Kidney capillary endothelial cell (primary cell): ENCODE measurements around the gene COL5A1.

Experiments
- DNase-seq: peaks from one replicate; pipeline ENCODE4 v3.0.0-alpha.2; 2018; ENCODE audit warnings: low spot score

Gene COL5A1

DNA sequence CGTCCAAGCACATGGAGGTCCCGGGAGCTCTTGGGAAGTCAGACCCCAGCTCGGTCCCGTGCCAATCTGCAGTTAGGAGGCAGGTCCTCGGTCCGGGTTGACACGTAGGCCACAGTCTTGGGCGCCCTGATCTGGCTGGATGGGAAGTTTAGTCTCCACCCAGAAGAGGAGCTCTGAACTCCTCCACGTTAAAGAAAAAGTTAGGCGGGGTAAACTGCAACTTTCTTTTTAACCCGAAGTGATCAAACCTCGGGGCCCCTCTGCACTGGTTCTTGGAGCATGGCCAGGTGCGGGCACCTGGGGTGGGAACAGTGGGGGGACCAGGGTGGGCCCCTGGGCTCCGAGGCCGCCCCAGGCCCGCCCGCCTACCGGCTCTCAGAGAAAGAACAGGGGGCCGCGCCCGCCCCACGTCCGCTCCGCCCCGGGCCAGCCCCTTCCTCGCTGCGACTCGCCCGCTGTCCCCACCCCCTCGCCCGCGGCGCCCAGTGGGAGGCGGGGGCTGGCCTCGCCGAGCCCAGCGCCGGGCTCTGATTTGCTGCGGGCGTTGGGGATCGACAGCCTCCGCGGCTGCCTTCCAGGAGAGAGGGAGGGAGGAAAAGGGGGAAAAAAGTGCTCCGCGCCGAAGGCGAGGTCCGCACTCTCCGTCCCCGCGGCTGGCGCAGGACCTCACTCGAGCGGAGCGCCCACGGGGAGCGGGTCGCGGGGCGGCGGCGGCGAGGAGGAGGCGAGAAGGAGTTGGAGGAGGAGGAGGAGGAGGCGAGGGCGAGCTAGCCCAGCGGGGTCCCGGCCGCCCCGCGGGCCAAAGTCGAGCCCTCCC, at the start of gene COL5A1:
Gene COL5A1 (plus strand): TSS at position 631 of the 817 bp plus-strand sequence. CDS start 385 bp downstream, outside the sequence.
- peak; percentile 68 for DNase-seq

DNA sequence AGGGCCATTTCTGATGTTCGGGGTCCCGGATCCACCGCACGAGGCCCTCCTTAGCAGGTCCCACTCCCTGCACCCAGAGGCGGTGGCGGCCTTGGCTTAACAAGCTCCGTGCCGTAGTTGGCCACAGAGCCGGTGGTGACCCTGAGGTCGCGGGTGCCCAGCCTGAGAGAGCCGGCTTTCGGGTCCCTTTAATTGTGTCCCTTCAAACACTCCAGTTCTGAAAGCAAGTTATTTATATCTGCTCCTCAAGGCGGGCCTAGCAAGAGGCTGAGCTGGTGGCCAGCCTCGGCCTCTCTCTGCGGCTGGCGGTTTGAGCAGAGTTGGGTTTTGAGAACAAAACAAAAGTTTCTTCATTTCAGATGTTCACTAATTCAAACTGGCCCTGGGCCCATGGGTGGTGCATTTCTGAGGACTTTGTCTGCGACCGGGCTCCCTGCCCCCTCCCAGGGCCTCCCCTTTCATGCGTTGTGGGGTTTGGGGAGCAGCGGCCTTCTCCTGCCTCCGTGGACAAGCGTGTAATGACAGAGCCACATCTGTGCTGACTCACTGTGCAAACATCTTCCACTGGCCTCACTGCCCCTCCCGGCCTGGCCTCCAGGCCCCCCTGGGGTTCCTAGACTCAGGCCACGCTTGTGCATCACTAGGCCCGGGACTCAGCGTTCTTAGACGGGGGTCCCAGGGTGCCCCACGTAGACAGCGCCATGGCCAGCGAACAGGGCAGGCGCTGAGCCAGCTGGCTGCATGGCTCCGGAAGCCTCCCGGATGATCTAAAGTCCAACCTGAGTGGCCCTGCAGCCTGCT, 49.4 kb upstream of the COL5A1 start:
- DNase-seq, result no peak

DNA sequence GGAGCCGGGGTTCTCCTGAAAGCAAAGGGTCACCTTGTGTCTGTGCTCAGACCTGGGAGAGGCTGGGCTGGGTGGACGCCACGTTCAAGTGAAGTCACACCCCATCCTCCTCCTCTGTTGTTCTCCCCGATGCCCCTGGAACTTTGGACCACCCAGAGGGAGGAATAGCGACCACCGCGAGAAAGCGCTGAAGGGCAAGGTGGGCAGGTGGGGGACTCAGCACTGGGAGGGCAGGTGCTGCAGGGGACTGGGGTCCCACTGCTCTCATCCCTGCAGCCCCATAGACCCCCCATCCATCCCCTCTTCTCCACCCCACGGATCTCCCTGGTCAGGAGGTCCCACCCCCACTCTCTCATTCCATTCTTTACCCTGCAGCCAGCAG, 48.8 kb upstream of the COL5A1 start:
- DNase-seq, result no peak

DNA sequence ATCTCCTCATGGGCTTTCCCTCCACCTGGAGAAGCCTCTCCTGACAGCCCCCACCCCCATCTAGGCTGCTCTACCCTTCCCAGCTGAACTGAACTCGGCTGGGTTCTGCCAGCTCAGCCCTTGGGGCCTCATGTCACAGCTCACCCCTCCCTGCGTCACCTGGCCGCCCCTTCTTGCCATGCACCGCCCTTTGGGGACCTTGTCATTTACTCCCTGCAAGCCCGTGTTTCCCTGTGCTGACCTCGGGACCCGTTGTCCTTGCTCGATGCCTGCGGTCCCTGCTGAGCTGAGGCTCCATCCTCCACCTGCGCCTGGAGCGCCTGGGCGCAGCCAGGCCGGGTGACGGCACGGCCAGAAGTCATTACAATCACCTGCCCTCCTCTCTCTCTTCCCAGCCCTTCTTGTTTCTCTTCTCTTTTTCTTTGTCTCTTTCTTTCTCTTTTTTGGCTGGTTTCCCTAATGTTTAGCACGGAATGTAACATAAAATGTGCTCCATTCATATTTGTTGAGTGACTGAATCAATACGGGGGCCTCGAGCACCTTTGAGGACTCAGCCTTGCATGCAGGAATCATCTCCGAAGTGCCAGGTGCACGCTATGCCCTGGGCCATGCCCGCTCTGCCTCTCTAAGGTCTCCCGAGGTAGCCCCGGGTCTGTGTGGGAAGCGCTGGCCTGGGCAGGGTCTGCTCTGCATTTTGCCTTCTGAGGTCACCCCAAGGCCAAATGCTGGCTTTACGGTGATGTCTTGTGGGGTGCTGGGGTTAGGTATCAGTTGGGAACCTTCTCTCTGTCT, 48.1 kb upstream of the COL5A1 start:
- no peak for DNase-seq

DNA sequence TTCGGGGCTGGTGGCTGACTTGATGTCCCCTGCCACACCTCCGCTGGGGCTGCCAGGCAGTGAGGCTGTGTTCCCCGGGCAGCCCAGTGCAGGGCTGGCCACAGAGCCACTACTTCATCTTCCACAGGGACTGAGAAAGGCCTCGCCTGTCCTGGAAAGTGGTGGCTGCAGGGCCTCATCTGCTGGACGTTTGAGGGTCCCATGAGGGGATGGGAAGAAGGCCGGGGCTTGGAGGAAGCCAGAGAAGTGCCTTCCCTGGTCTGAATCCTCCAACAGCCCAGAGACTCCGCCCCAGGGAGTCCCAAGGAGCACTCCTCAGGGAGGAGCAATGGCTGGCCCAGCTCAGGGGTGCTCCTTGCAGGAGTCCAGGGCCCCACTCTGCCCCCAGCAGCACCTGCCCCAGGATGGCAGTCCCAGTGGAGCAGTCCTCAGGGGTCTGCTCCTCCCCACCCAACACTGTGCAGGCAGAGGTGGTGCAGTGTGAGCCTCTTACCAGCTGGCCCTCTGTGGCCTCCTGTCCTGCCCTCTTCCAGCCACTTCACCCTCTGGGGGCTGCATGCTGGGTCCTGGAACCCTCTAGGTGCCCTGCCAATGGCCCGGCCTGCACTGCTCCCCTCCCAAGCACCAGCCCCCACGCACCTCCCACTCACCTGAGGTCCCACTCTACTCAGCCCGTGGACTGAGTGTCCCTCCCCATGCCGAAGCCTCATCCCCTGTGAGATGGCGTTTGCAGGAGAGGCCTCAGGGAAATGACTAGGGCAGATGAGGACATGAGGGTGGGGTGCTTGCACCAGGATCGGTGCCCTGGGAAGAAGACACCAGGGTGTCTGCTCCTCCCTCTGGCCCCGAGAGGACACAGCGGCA, 47.3 kb upstream of the COL5A1 start:
- no peak for DNase-seq

DNA sequence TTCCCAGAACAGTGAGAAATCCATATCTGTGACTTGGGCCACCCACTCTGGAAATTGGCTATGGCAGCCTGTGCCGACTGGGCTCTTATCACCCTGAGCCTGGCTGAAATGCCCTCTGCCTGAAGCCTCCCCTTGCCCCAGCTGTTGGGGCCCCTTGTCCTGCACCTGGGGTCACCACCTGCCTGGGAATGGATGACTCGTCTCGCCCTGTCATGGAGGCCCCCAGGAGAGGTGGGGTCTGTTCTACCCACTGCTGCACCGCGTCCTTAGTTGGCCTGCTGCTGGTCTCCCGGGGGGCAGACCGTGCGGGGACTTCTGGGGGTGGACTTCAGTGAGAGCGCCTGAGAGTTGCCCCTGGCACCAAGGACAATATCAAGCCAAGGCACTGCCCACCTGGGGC, 46.6 kb upstream of the COL5A1 start:
- DNase-seq, result no peak

DNA sequence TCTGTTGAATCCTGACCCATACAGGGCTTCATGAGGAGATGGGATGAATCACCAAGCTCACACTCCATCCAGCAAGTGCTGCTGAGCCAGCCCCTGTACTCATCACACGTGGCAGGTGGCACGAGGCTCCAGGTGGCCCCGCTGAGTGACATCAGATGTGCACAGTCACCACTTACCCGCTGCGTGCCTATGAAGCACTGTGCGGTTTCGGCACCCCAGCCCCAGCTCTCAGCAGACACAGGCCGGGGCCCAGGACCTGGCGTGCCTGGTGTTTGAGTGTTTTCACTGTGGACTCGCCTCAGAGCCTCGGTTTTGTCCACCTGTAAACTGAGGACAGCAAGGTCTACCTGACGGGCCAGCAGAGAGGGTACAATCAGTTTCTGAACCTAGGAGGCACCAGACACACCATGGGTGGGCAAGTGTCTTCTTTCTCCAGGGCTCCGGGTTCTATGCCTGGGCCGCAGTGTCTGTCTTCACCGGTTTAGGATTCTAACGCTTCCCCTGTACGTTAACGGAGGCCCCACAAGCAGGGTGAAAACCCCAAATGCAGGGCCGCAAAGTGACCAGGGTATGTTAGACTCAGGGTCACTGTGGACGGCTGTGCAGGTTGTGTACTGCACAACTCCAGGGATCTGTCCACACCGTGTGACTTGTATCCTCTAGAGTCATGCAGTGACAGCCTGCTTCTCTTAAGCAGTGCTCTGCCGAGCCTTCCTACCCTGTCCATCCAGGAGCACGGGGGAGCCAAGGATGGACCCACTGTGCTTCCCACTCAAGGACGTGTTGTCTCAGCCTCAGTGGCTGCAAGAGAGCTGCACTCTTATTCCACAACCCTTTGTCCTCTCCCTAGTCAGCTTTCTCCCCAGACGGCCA, 44.3 kb upstream of the COL5A1 start:
- DNase-seq, result no peak

DNA sequence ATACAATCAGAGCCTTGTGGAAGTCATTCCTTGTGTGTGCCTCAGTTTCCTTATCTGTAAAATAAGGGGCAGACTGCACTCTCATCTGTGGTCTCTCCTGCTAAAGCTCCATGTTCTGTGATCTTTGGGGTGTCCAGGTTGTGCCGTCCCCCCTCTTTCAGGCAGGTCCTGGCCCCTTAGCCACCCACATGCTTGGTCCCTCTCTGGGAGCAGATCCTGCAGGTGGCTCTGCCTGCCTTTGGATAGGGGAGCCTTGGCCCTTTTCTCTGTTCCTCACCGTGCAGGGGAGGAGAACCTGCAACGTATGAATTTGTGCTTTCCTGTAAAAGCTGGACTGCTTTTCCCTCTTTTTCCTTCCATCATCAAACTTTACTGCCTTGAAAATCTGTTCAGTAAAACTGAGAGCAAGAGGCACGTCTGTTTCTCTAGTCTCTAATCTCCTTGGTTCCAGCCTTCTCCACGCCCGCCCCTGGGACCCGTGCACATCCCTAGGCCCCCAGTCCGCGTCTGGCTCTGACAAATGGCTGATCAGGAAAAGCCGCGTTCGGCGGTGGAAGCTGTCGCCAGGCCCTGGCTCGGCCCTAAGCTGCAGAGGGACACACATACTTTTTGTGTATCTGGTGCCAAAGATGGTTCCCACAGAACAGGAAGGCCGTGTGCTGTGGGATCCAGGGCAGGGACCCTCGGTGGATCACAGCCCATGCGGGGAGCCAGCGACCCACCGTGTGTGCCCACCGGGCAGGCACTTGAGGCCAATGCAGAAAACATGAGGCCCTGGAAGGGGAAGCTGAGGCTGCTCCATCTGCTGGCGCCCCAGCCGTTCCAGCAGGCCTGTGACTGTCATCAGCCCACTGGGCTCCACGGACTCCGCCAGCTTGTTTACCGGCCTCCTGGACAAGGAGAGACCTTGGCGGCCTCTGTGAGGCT, 43.4 kb upstream of the COL5A1 start:
- DNase-seq, result no peak

DNA sequence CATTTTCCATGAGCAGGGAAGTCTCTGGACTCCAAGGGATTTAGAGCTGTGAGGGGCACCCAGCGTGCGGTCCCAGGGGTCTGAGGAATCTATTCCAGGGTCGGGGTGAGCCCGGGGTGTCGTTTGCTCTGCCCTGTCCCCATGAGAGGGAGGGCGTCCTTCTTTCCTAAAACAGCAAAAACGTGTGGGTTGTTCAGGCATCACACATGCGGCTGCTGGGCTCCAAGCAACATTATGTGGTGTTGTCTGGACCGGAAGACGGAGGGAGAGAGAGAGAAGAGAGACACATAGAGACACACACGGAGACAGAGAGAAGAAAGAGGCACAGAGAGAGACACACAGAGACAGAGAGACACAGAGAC, 42.7 kb upstream of the COL5A1 start:
- no peak for DNase-seq

DNA sequence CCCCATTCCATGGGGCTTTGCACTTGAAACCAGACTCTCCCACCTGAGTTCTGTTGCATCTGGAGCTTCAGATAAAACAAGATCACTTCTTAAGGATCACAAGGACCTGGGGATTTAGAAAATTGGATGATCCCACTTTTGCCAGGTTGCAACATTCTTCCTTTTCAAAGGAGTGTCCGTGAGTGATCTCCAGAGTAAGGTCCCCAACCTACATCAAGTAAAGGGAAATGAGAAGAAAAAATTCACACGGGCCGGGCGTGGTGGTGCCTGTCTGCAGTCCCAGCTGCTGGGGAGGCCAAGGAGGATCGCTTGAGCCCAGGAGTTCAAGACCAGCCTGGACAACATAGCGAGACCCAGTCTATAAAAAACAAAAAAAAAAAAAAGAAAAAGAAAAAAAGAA, 41.2 kb upstream of the COL5A1 start:
- DNase-seq, result no peak

DNA sequence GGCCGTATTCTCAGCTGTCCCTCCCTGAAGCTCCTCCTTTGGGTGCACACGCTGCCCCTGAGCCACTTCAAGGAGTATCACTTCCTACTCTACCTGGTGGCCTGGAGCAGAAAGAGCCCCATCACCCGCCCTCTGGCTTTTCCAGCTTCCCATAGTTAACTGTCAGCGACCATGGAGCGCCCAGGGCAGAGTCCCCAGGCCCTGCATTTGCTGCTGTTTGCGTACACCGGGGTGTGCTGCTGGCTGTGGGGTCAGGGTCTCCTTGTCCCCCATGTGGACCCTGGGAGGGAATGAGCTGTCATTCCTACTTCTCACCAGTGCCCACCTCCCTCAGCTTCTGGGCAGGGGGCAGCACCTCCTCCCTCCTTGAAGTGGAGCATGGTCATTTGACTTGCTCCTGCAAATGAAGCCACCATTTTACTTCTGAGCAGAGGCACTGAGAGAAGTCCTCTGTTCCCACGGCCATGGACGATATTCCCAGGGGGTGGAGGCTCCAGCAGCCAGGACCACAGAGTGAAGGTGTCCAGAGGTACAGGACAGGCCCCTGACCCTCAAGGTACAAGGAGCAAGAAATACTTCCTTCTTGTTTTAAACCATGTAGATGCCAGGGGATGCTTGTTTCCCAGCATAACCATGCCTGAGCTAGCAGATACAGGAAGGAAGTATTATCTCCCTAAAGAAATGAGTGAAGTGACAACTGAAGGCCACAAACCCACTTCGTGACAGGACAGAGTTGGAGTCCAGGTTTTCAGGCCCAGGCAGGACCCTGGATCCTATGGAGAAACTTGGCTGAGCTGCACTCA, 40.6 kb upstream of the COL5A1 start:
- DNase-seq, result no peak

DNA sequence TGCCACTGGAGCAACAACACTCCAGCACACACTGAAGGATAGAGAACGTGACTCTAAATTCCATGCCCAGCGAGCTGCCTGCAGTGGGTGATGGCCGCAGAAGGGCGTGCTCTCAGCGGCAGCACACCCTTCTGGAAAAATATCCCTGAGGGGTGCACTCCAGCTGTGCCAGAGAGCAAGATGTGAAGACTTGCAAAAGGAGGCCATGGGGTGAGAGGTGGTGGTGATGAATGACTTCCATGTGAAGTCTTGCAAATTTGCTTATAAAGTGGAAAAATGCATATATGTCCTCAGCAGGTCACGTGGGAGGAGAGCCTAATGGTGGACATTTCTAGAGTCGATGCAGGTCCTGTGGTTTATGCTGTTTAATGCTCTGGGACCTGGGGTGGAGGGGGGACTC, 39.8 kb upstream of the COL5A1 start:
- DNase-seq, result no peak

DNA sequence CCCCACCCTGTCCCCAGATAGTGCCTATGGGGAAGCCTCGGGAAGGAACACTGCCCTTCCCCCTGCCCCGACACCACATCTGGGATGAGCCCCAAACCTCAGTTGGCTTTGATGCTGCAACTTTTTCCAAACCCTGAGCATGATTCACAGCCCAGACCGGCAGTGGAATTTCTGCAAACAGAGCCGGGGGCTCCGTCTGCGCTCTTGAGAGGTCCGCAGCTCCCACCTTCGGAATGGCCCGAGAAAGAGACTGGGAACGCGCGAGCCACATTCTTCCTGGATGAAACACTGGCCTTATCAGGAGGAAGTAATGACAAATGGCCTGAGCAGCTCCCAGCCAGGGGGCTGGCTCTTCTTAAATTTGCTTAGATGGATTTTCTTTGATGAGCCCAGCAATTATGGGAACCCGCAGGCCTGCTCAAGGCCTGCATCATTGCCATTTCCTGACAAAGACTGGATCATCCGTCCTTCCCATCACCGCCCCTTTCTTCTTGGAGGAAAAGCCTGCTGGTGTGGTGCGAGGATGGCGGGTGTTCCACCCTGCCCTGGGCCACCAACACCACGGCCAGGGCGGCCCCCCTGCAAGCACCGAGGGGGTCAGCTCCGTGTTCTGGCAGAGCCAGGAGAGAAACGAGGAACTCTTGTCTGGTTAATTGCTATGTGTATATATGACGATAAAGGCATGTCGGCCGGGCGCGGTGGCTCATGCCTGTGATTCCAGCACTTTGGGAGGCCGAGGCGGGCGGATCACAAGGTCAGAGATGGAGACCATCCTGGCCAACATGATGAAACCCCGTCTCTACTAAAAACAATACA, 38.8 kb upstream of the COL5A1 start:
- peak; percentile 94 for DNase-seq

DNA sequence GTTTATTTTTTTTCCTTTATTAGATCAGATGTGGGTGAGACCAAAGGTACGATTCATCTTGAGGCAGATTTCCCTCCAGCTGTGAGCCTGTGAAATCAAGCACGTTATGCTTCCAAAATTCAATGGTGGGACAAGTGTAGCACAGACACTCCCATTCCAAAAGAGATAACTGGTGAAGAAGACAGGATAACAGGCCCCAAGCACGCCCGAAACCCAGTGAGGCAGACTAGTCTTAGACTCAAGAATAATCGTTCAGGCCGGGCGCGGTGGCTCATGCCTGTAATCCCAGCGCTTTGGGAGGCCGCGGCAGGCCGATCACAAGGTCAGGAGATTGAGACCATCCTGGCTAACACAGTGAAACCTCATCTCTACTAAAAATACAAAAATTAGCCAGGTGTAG, 36.8 kb upstream of the COL5A1 start:
- no peak for DNase-seq

DNA sequence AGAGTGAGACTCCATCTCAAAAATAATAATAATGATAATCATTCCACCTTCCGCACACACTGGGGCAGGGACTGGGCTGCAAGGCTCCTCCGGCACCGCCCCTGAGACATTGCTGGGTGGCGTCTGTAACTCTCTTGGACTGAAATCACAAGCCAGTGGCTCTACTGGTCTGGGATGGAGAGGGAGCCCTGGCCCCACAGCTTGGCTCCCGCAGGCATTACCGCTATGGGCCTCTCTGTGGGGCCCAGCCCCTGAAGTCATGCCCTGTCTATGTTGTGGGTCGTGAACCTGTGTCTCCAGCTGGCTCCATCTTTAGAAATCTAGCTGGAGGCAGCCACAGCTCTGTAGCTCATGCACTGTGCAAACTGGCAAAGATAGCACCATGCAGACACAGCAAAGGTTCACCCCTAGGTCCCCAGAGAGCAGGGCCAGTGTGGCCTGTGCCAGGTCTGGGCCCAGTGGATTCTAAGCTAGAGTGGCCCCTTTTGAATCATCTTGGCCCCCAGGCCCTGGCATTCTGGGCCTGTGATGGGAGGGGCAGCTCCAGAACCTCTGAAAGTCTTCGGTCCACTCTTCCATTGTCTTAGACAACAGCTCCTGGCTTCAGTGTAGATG, 36.1 kb upstream of the COL5A1 start:
- no peak for DNase-seq

DNA sequence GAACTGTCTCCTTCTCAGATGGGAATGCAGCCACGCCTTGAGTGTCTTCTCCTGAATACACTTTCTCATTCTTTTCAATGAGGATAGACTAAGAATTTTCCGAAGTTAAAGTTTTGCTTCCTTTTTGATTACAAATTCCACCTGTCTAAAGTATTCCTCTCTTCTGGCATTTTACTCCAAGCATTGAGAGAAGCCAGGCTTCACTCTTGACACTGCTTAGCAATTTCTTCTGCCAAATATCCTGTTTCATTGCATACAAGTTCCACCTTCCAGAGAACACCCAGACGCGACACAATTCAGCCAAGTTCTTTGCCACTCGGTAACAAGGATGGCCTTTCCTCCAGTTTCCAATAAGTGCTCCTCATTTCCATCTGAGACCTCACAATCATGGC, 35.6 kb upstream of the COL5A1 start:
- no peak for DNase-seq

DNA sequence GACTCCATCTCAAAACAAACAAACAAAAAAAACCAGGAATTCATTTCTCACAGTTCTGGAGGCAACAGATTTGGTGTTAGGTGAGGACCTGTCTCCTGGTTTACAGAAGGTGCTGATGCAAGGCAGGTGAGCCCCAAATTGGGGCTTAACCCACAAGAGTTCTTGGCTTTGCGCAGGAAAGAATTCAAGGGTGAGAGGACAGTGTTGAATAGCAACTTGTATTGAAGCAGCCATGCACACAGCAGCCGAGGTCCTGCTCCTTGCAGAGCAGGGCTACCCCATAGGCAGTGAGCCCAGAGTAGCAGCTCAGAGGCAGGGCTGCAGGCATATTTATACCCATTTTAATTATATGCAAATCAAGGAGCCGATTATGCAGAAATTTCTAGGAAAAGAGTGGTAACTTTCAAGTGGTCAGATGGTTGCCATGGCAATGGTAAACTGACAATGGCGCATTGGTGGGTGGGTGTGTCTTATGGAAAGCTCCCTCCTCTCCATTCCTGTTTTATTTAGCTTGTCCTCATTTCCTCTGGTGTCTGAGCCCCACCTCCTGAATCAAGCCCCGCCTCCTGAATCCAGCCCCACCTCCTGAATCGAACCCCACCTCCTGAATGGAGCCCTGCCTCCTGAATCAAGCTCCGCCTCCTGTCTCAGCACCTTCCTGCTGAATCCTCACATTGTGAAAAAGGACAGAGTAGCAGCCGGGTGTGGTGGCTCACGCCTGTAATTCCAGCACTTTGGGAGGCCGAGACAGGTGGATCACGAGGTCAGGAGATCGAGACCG, 34.5 kb upstream of the COL5A1 start:
- DNase-seq, result no peak
